Left ventricle myocardium inferior (tissue), 1 donor: ENCODE data around the gene COX4I1. TPM values are rescaled to one million over a fixed set of nuclear protein-coding genes. Genes with fewer than 3 reads are reported as not detected.

Experiments
- DNase-seq: peaks from one replicate; pipeline ENCODE4 v3.0.0-alpha.2; 2020
- H3K27ac ChIP-seq: fragments of 200-600 bp; replicated peaks from 2 replicates; pipeline ENCODE4 v1.8.0; 2021
- H3K27me3 ChIP-seq: fragments of 200-600 bp; 2 replicates; pipeline ENCODE4 v1.8.0; 2021; ENCODE audit warnings: low read depth
- H3K36me3 ChIP-seq: fragments of 200-600 bp; 2 replicates; pipeline ENCODE4 v1.8.0; 2021
- H3K4me1 ChIP-seq: fragments of 200-600 bp; 2 replicates; pipeline ENCODE4 v1.8.0; 2021
- H3K4me3 ChIP-seq: fragments of 200-600 bp; 2 replicates; pipeline ENCODE4 v1.8.0; 2021; ENCODE audit warnings: mild to moderate bottlenecking, moderate library complexity
- H3K9me3 ChIP-seq: fragments of 200-600 bp; replicated peaks from 2 replicates; pipeline ENCODE4 v1.8.0; 2021
- intact Hi-C: fragments of 100-400 bp; cut with micrococcal nuclease; formaldehyde crosslinking; loops from one replicate; pipeline ENCODE4 v1.11.0; 2022
- total RNA-seq: library from RNA; stranded (reverse); fragmentation: NEBNext Ultra II Directional; extraction: Animal tissue kit (Norgen Biotek cat#: 25700); gene quantifications from one replicate; pipeline ENCODE4 v1.2.1, GENCODE V29; 2021
- TF ChIP-seq, protein P1 (sequence below): fragments of 200-600 bp; IDR thresholded peaks from 2 replicates; pipeline ENCODE4 v1.8.0; 2021; ENCODE audit warnings: antibody characterized with exemption, mild to moderate bottlenecking, borderline replicate concordance
- donor health status: DM: no; HTN: yes; CAD: no; lungs with severe emphysema.

Gene COX4I1
- total RNA-seq, 1 donor from 2014 or later = 1,881 TPM

- peaks cover 34% of the 10 kb centered on the region for H3K4me1 ChIP-seq
- DNase-seq = no peak
- no peaks in the 10 kb centered on the region for H3K27me3 ChIP-seq
- H3K9me3 ChIP-seq = peaks cover 4% of the 10 kb centered on the region
- H3K4me3 ChIP-seq = no peak overlapping the region
- H3K27ac ChIP-seq = no peak overlapping the region
- H3K36me3 ChIP-seq = peaks cover 50% of the 10 kb centered on the region
- intact Hi-C loops = no loop called here
- TF ChIP-seq, protein P1, sequence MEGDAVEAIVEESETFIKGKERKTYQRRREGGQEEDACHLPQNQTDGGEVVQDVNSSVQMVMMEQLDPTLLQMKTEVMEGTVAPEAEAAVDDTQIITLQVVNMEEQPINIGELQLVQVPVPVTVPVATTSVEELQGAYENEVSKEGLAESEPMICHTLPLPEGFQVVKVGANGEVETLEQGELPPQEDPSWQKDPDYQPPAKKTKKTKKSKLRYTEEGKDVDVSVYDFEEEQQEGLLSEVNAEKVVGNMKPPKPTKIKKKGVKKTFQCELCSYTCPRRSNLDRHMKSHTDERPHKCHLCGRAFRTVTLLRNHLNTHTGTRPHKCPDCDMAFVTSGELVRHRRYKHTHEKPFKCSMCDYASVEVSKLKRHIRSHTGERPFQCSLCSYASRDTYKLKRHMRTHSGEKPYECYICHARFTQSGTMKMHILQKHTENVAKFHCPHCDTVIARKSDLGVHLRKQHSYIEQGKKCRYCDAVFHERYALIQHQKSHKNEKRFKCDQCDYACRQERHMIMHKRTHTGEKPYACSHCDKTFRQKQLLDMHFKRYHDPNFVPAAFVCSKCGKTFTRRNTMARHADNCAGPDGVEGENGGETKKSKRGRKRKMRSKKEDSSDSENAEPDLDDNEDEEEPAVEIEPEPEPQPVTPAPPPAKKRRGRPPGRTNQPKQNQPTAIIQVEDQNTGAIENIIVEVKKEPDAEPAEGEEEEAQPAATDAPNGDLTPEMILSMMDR = no peak
These were observed 5.7 kb upstream of the COX4I1 start for GRCh38 chr16:85793662-85794298.

DNA sequence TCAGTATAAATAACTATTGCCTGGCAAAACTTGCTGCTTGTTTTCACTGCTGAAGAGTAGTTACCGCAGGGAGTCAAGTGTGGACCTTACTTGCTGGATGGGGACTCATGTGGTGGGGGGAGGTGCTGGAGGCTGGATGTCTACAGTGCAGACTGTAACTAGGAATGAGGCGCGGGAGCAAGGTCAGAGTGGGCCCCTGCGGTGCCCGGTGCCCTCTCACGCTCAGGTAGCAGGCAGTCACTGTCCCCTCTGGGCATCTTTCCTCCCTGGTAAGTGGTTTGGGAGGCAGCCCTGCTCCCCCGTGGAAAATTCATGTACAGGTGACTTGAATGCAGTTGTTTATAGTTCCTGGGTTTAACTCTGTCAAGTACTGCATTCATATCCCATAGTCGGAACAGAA, 4.8 kb upstream of the COX4I1 start:
- Histone ChIP-seq H3K4me1 (peaks cover 38% of the 10 kb centered on the region), H3K36me3 (peaks cover 48% of the 10 kb centered on the region), H3K9me3 (peaks cover 4% of the 10 kb centered on the region), H3K27me3 (no peaks in the 10 kb centered on the region), H3K4me3 (no peak overlapping the region), H3K27ac (no peak overlapping the region)
- no peak for DNase-seq
- intact Hi-C loops = no loop called here
- TF ChIP-seq, protein P1 = no peak

- TF ChIP-seq, protein P1 = no peak
- H3K4me3 ChIP-seq = no peak overlapping the region
- DNase-seq = no peak
- peaks cover 4% of the 10 kb centered on the region for H3K9me3 ChIP-seq
- H3K36me3 ChIP-seq = peaks cover 49% of the 10 kb centered on the region
- intact Hi-C loops = no loop called here
- no peaks in the 10 kb centered on the region for H3K27me3 ChIP-seq
- no peak overlapping the region for H3K27ac ChIP-seq
- H3K4me1 ChIP-seq = peaks cover 45% of the 10 kb centered on the region
These were observed 3.3 kb upstream of the COX4I1 start for GRCh38 chr16:85796152-85796551.

- Histone ChIP-seq H3K27me3 (no peaks in the 10 kb centered on the region), H3K9me3 (peaks cover 2% of the 10 kb centered on the region), H3K27ac (no peak overlapping the region), H3K36me3 (peaks cover 50% of the 10 kb centered on the region), H3K4me1 (peaks cover 49% of the 10 kb centered on the region), H3K4me3 (no peak overlapping the region)
- no peak for DNase-seq
- intact Hi-C loops = no loop called here
- TF ChIP-seq, protein P1 = no peak
These were observed 2.9 kb upstream of the COX4I1 start for GRCh38 chr16:85796599-85796998.

- no peak for DNase-seq
- Histone ChIP-seq H3K27me3 (no peaks in the 10 kb centered on the region), H3K36me3 (peaks cover 52% of the 10 kb centered on the region), H3K27ac (no peak overlapping the region), H3K4me3 (peak overlapping the region; percentile 80), H3K4me1 (peaks cover 65% of the 10 kb centered on the region), H3K9me3 (no peaks in the 10 kb centered on the region)
- intact Hi-C loops = no loop called here
- TF ChIP-seq, protein P1 = no peak
These were observed 1.2 kb upstream of the COX4I1 start for GRCh38 chr16:85798283-85798776.
